Measurements from ENCODE around the gene METTL17. TPM values are rescaled to one million over a fixed set of nuclear protein-coding genes. Genes with fewer than 3 reads are reported as not detected.

METTL17 gene
- total RNA-seq, 1 experiment from 2014 or later = 95.4 TPM

- TF ChIP-seq CTCF (conservative IDR thresholded peaks at IDR 0.05; ENCODE audit: low read depth, low read length) (no peak), EZH2 (IDR thresholded peaks at IDR 0.05; ENCODE audit: borderline replicate concordance, low read depth, low read length, poor library complexity, severe bottlenecking) (no peak)
- intact Hi-C loops (cut with micrococcal nuclease; ENCODE audit: unreplicated experiment) = loop anchor here (10.0 kb wide), 1 partner anchor 336 kb away; no protein-coding TSS in a partner anchor
- H3K27ac ChIP-seq (ENCODE audit: low read depth, low read length, poor library complexity, severe bottlenecking) = no peak overlapping the region
- H3K36me3 ChIP-seq (ENCODE audit: insufficient read depth, low read length, poor library complexity, severe bottlenecking) = no peaks in the 10 kb centered on the region
- no peaks in the 10 kb centered on the region for H3K27me3 ChIP-seq (replicated peaks; ENCODE audit: insufficient read depth, low read depth, low read length, poor library complexity)
- H3K4me1 ChIP-seq (ENCODE audit: insufficient read depth, low read length, poor library complexity, severe bottlenecking) = no peaks in the 10 kb centered on the region
- CTCF ChIA-PET = no interaction called here
- BruUV-seq (replicated peaks) = no TSS peak
- no peak for DNase-seq (ENCODE audit: low spot score)
- H3K4me3 ChIP-seq (ENCODE audit: low read depth, low read length, poor library complexity, severe bottlenecking) = no peak overlapping the region
- POLR2A ChIA-PET (ENCODE audit: low non-redundant PET) = no interaction called here
- H3K9me3 ChIP-seq (ENCODE audit: low read depth, low read length, poor library complexity, severe bottlenecking) = no peaks in the 10 kb centered on the region
These were observed 40.8 kb downstream of the METTL17 start for GRCh38 chr14:21030531-21030930.

GRCh38 chr14:21032326-21033132, 42.7 kb downstream of the METTL17 start:
- ChIA-PET CTCF (no interaction called here), POLR2A (ENCODE audit: low non-redundant PET) (no interaction called here)
- TF ChIP-seq EZH2 (IDR thresholded peaks at IDR 0.05; ENCODE audit: borderline replicate concordance, low read depth, low read length, poor library complexity, severe bottlenecking) (no peak), CTCF (conservative IDR thresholded peaks at IDR 0.05; ENCODE audit: low read depth, low read length) (no peak)
- Histone ChIP-seq H3K36me3 (ENCODE audit: insufficient read depth, low read length, poor library complexity, severe bottlenecking) (no peaks in the 10 kb centered on the region), H3K27ac (ENCODE audit: low read depth, low read length, poor library complexity, severe bottlenecking) (no peak overlapping the region), H3K27me3 (replicated peaks; ENCODE audit: insufficient read depth, low read depth, low read length, poor library complexity) (no peaks in the 10 kb centered on the region), H3K9me3 (ENCODE audit: low read depth, low read length, poor library complexity, severe bottlenecking) (no peaks in the 10 kb centered on the region), H3K4me3 (ENCODE audit: low read depth, low read length, poor library complexity, severe bottlenecking) (no peak overlapping the region), H3K4me1 (ENCODE audit: insufficient read depth, low read length, poor library complexity, severe bottlenecking) (no peaks in the 10 kb centered on the region)
- intact Hi-C loops (cut with micrococcal nuclease; ENCODE audit: unreplicated experiment) = loop anchor here (10.0 kb wide), 1 partner anchor 338 kb away; no protein-coding TSS in a partner anchor
- BruUV-seq (replicated peaks) = no TSS peak
- DNase-seq (ENCODE audit: low spot score) = no peak

GRCh38 chr14:21033133-21033698, 43.4 kb downstream of the METTL17 start:
- Histone ChIP-seq H3K36me3 (ENCODE audit: insufficient read depth, low read length, poor library complexity, severe bottlenecking) (no peaks in the 10 kb centered on the region), H3K4me3 (ENCODE audit: low read depth, low read length, poor library complexity, severe bottlenecking) (no peak overlapping the region), H3K9me3 (ENCODE audit: low read depth, low read length, poor library complexity, severe bottlenecking) (no peaks in the 10 kb centered on the region), H3K4me1 (ENCODE audit: insufficient read depth, low read length, poor library complexity, severe bottlenecking) (no peaks in the 10 kb centered on the region), H3K27ac (ENCODE audit: low read depth, low read length, poor library complexity, severe bottlenecking) (no peak overlapping the region), H3K27me3 (replicated peaks; ENCODE audit: insufficient read depth, low read depth, low read length, poor library complexity) (no peaks in the 10 kb centered on the region)
- POLR2A ChIA-PET (ENCODE audit: low non-redundant PET) = no interaction called here
- no TSS peak for BruUV-seq (replicated peaks)
- intact Hi-C loops (cut with micrococcal nuclease; ENCODE audit: unreplicated experiment) = loop anchor here (10.0 kb wide), 1 partner anchor 338 kb away; no protein-coding TSS in a partner anchor
- TF ChIP-seq CTCF (conservative IDR thresholded peaks at IDR 0.05; ENCODE audit: low read depth, low read length) (no peak), EZH2 (IDR thresholded peaks at IDR 0.05; ENCODE audit: borderline replicate concordance, low read depth, low read length, poor library complexity, severe bottlenecking) (no peak)
- CTCF ChIA-PET = no interaction called here
- DNase-seq (ENCODE audit: low spot score) = no peak
